Panc1 (cell line): ENCODE results near the gene A2M.

Experiments used
- CTCF ChIP-seq: fragments of 450-650 bp; IDR thresholded peaks from 2 replicates; pipeline ENCODE4 v1.5.1; 2017; ENCODE audit warnings: mild to moderate bottlenecking
- POLR2AphosphoS5 ChIP-seq: IDR thresholded peaks from 2 replicates; pipeline ENCODE4 v1.6.1; 2012; ENCODE audit warnings: mild to moderate bottlenecking, low read depth, low read length, moderate library complexity
- REST ChIP-seq, 2 experiments: IDR thresholded peaks; 2 replicates each; pipeline ENCODE4 v1.6.1; 2011 to 2012; ENCODE audit warnings: low read depth in 2 of 2, control low read depth in 1 of 2, low read length in 1 of 2, mild to moderate bottlenecking in 1 of 2, moderate library complexity in 1 of 2; ENCODE audit not compliant: insufficient read depth in 1 of 2
- SIN3A ChIP-seq: IDR thresholded peaks from 2 replicates; pipeline ENCODE4 v1.6.1; 2012; ENCODE audit warnings: low read depth, mild to moderate bottlenecking, low read length, moderate library complexity, borderline replicate concordance; ENCODE audit not compliant: insufficient read depth

GRCh38 chr12:9090220-9090619 lies 25.5 kb downstream of the A2M start:
- no peak for TF ChIP-seq CTCF
- TF ChIP-seq SIN3A = no peak
- TF ChIP-seq REST (IDR thresholded peaks at IDR 0.05; ENCODE audit: insufficient read depth in 1 of 2, low read depth in 2 of 2, low read length in 1 of 2) = no peak
- no peak for TF ChIP-seq POLR2AphosphoS5
